CD4-positive, alpha-beta T cell treated with Interleukin-17A for 1 hour (primary cell): Measurements from ENCODE around the gene VPREB3.
"Not testable (repeated sequence)": the region's sequence is repeated elsewhere in the genome, so short reads cannot be mapped to it uniquely, and the experiment has no call there.

Source experiments
- DNase-seq: peaks from one replicate; pipeline ENCODE4 v3.0.0-alpha.2; 2020

VPREB3 gene

GRCh38 chr22:23763954-23764353, 9.7 kb upstream of the VPREB3 start:
- DNase-seq, result no peak

GRCh38 chr22:23763579-23763945, 9.3 kb upstream of the VPREB3 start:
- DNase-seq, result peak; percentile 48

GRCh38 chr22:23762842-23763578, 8.8 kb upstream of the VPREB3 start, which contains the start of gene C22orf15:
Gene C22orf15 (plus strand): TSS chr22:23762990. CDS start chr22:23763307, 317 bp downstream.
- no peak for DNase-seq

GRCh38 chr22:23760056-23760455, 5.8 kb upstream of the VPREB3 start:
- DNase-seq, result no peak

GRCh38 chr22:23759566-23759965, 5.3 kb upstream of the VPREB3 start:
- no peak for DNase-seq

GRCh38 chr22:23756891-23757290, 2.7 kb upstream of the VPREB3 start:
- DNase-seq, result no peak

GRCh38 chr22:23755711-23756110, 1.5 kb upstream of the VPREB3 start:
- no peak for DNase-seq

GRCh38 chr22:23754980-23755636, 883 bp upstream of the VPREB3 start:
- no peak for DNase-seq

GRCh38 chr22:23753385-23753784, 840 bp downstream of the VPREB3 start:
- no peak for DNase-seq

GRCh38 chr22:23752750-23753149, 1.5 kb downstream of the VPREB3 start:
- DNase-seq, result no peak

- DNase-seq, result no peak
These were observed 2.0 kb downstream of the VPREB3 start for GRCh38 chr22:23752090-23752691.

- no peak for DNase-seq
These were observed 2.7 kb downstream of the VPREB3 start for GRCh38 chr22:23751441-23751996.

GRCh38 chr22:23750714-23751440, 3.3 kb downstream of the VPREB3 start, which contains the start of gene ZNF70:
Gene ZNF70 (minus strand): TSS chr22:23751112. CDS start chr22:23745140, 5,972 bp downstream.
- peak; percentile 86 for DNase-seq

GRCh38 chr22:23750367-23750713, 3.9 kb downstream of the VPREB3 start:
- no peak for DNase-seq

GRCh38 chr22:23749841-23750301, 4.4 kb downstream of the VPREB3 start:
- no peak for DNase-seq

GRCh38 chr22:23745791-23746190, 8.4 kb downstream of the VPREB3 start:
- no peak for DNase-seq

GRCh38 chr22:23744485-23744884, 9.7 kb downstream of the VPREB3 start:
- no peak for DNase-seq

GRCh38 chr22:23744001-23744400, 10.2 kb downstream of the VPREB3 start:
- no peak for DNase-seq

- no peak for DNase-seq
These were observed 10.9 kb downstream of the VPREB3 start for GRCh38 chr22:23743303-23743705.

GRCh38 chr22:23742505-23743264, 11.5 kb downstream of the VPREB3 start:
- DNase-seq, result no peak

- DNase-seq, result no peak
These were observed 16.5 kb downstream of the VPREB3 start for GRCh38 chr22:23737696-23738095.

- DNase-seq, result not testable (repeated sequence)
These were observed 26.1 kb downstream of the VPREB3 start for GRCh38 chr22:23728108-23728507.
